Gastroesophageal sphincter (tissue), 4 donors: ENCODE data around the gene FAM83D. TPM values are rescaled to one million over a fixed set of nuclear protein-coding genes. Genes with fewer than 3 reads are reported as not detected.

ENCODE experiments used
- ATAC-seq: fragments of 150-250 bp; one replicate; pipeline ENCODE4 v1.9.1; 2016; ENCODE audit warnings: mild to moderate bottlenecking, moderate library complexity
- H3K27ac ChIP-seq, 4 donors: fragments of 200-600 bp; sonication (generic) in 3 of 4; 1 replicate in 3 of 4; 2 replicates in 1 of 4; pipeline ENCODE4 v1.5.1; 2016 to 2019
- H3K27me3 ChIP-seq: fragments of 200-600 bp; sonication (generic); one replicate; pipeline ENCODE4 v1.5.1; 2019
- H3K36me3 ChIP-seq, 2 donors: fragments of 200-600 bp; sonication (generic); one replicate each; pipeline ENCODE4 v1.5.1; 2019; ENCODE audit warnings: control low read depth in 1 of 2
- H3K4me1 ChIP-seq, 3 donors: fragments of 200-600 bp; sonication (generic); 1 replicate in 2 of 3; 2 replicates in 1 of 3; pipeline ENCODE4 v1.5.1; 2016 to 2019; ENCODE audit warnings: control low read depth in 2 of 3
- H3K4me3 ChIP-seq, 2 donors: fragments of 200-600 bp; sonication (generic); one replicate each; pipeline ENCODE4 v1.5.1; 2019; ENCODE audit warnings: mild to moderate bottlenecking in 1 of 2, moderate library complexity in 1 of 2
- H3K9me3 ChIP-seq, 3 donors: fragments of 200-600 bp; sonication (generic); one replicate each; pipeline ENCODE4 v1.5.1; 2017 to 2019; ENCODE audit warnings: control low read depth in 2 of 3
- EP300 ChIP-seq: sonication (generic); formaldehyde crosslinking; IDR thresholded peaks from one replicate; pipeline ENCODE4 v1.6.1; 2017; ENCODE audit warnings: antibody characterized with exemption, mild to moderate bottlenecking
- POLR2A ChIP-seq, 2 donors: fragments of 450-650 bp; IDR thresholded peaks; one replicate each; pipeline ENCODE4 v1.6.1; 2017; ENCODE audit warnings: antibody characterized with exemption in 2 of 2, mild to moderate bottlenecking in 2 of 2, moderate library complexity in 1 of 2
- POLR2AphosphoS5 ChIP-seq: sonication (generic); formaldehyde crosslinking; IDR thresholded peaks from one replicate; pipeline ENCODE4 v1.6.1; 2017; ENCODE audit warnings: antibody characterized with exemption
- WGBS, 2 donors: methylation state at CpG; one replicate each; pipeline ENCODE4 v1.1.5; 2018; ENCODE audit warnings: low coverage in 1 of 2; 5-methylcytosine and 5-hydroxymethylcytosine counted together
- total RNA-seq, 4 donors: library from RNA; depleted of rRNA; stranded (reverse); fragments of >200 nt; gene quantifications; one replicate each; pipeline ENCODE4 v1.1.0, GENCODE V29; 2016
- TF ChIP-seq, protein P1 (sequence below), 4 experiments: fragments of 200-600 bp in 2 of 4; fragments of 450-650 bp in 2 of 4; sonication (generic) in 1 of 4; IDR thresholded peaks; one replicate each; pipeline ENCODE4 v1.5.1; 2017 to 2019; ENCODE audit warnings: antibody characterized with exemption in 4 of 4, mild to moderate bottlenecking in 2 of 4, moderate library complexity in 2 of 4

FAM83D gene
- total RNA-seq, 4 donors from 2014 or later = 62.7 to 240 (median 158) TPM

DNA sequence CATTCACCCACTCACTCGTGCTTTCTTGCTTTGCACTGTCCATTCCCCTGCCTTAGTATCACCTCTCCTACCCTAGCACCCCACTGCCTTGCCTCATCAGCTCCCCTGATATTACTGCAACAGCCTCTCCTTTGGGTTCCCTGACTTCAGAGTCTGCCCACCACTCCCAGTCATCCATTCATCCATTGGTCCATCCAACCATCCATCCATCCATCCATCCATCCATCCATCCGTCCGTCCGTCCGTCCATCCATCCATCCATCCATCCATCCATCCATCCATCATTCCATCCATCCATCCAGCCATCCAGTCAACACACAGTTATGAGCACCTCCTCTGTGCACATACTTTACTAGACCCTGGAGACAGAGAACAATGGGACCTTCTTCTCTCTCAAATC is 22.9 kb upstream of the FAM83D start:
- H3K9me3 ChIP-seq = peaks cover 0 to 16% (median 0%) of the 10 kb centered on the region in 3 donors
- H3K4me3 ChIP-seq = no peak overlapping the region
- H3K36me3 ChIP-seq = peaks cover 0 to 23% of the 10 kb centered on the region in 2 donors
- TF ChIP-seq POLR2AphosphoS5 (no peak), EP300 (no peak)
- 37 to 50% methylated on average over 4 to 5 of the region's 5 CpGs for WGBS, 2 donors
- H3K27ac ChIP-seq = no peak overlapping the region
- peaks cover 38% of the 10 kb centered on the region for H3K27me3 ChIP-seq
- ATAC-seq = no peak
- H3K4me1 ChIP-seq = no peaks in the 10 kb centered on the region

DNA sequence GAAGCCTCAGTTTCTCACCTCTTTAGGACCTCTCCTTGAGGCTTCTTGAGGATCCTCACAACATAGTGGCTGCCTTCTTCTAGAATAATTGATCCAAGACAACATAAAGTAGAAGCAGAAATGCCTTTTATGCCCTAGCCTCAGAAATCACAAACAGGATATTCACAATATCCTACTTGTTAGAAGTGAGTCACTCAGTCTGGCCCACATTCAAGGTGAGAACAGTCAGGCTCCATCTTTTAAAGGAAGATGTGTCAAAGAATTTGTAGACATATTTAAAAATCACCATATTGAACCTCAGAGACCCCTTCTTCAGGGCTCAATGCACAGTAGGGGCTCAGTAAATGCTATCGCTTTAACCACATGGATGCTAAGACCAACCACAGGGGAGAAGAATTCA is 20.8 kb upstream of the FAM83D start:
- WGBS, 2 donors = 47 to 100% methylated on average over 1 of the region's 1 CpG
- H3K9me3 ChIP-seq = peaks cover 0 to 16% (median 0%) of the 10 kb centered on the region in 3 donors
- no peak overlapping the region for H3K27ac ChIP-seq
- peaks cover 0 to 23% of the 10 kb centered on the region in 2 donors for H3K36me3 ChIP-seq
- H3K4me3 ChIP-seq = no peak overlapping the region
- no peaks in the 10 kb centered on the region for H3K4me1 ChIP-seq
- no peak for ATAC-seq
- TF ChIP-seq POLR2AphosphoS5 (no peak), POLR2A (IDR thresholded peaks at IDR 0.05) (no peak), EP300 (no peak)
- TF ChIP-seq, protein P1, sequence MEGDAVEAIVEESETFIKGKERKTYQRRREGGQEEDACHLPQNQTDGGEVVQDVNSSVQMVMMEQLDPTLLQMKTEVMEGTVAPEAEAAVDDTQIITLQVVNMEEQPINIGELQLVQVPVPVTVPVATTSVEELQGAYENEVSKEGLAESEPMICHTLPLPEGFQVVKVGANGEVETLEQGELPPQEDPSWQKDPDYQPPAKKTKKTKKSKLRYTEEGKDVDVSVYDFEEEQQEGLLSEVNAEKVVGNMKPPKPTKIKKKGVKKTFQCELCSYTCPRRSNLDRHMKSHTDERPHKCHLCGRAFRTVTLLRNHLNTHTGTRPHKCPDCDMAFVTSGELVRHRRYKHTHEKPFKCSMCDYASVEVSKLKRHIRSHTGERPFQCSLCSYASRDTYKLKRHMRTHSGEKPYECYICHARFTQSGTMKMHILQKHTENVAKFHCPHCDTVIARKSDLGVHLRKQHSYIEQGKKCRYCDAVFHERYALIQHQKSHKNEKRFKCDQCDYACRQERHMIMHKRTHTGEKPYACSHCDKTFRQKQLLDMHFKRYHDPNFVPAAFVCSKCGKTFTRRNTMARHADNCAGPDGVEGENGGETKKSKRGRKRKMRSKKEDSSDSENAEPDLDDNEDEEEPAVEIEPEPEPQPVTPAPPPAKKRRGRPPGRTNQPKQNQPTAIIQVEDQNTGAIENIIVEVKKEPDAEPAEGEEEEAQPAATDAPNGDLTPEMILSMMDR (IDR thresholded peaks at IDR 0.05) = no peak
- peaks cover 25% of the 10 kb centered on the region for H3K27me3 ChIP-seq

DNA sequence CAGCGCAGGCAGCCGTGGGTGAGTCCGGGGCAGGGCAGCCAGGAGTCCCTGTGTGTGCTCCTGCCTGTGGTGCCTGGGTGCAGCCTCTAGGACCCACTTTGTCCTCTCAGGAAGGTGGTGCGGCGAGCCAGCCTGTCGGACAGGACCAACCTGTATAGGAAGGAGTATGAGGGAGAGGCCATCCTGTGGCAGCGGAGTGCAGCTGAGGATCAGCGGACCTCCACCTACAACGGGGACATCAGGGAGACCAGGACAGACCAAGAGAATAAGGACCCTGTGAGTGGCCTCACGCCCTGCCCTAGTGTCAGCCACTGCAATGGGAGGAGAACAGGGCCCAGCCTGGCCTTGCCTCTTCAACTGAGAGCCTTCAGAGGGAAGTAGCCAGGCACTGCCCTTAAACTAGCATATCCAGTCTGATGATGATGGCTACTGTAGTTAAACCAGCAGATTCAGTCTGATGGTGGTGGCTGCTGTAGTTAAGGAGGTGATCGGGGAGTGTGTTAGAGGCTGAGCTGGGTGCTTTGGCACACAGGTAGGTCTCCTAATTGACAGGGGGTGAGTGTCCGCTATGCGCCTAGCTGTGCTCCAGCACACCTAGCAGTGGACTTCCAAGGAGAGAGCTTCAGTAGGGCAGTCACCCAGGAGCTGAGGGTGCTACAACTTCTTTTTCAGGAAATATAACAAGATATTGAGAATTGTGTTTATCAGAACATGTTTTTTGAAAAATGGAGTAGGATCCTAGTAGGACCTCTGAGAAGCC is 18.1 kb upstream of the FAM83D start:
- peaks cover 0 to 19% of the 10 kb centered on the region in 2 donors for H3K36me3 ChIP-seq
- no peak for ATAC-seq
- no peak overlapping the region for H3K4me3 ChIP-seq
- H3K27ac ChIP-seq = no peak overlapping the region
- peaks cover 14% of the 10 kb centered on the region for H3K27me3 ChIP-seq
- H3K9me3 ChIP-seq = peaks cover 0 to 16% (median 0%) of the 10 kb centered on the region in 3 donors
- 80 to 94% methylated on average over 1 to 3 of the region's 13 CpGs for WGBS, 2 donors
- no peaks in the 10 kb centered on the region for H3K4me1 ChIP-seq
- TF ChIP-seq POLR2AphosphoS5 = no peak
- TF ChIP-seq POLR2A (IDR thresholded peaks at IDR 0.05) = no peak
- no peak for TF ChIP-seq EP300
- TF ChIP-seq, protein P1 (IDR thresholded peaks at IDR 0.05) = no peak

DNA sequence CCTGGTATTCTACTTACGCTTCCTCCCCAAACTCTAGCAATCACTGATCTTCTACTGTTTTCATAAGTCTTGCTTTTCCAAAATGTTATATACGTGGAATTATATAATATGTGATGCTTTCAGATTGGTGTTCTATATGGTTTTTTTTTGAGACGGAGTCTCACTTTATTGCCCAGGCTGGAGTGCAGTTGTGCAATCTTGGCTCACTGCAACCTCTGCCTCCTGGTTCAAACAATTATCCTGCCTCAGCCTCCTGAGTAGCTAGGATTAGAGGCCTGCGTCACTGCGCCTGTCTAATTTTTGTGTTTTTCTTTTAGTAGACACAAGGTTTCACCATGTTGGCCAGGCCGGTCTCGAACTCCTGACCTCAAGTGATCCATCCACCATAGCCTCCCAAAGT is 10.9 kb upstream of the FAM83D start:
- 88 to 94% methylated on average over 3 to 7 of the region's 7 CpGs for WGBS, 2 donors
- H3K4me3 ChIP-seq = no peak overlapping the region
- H3K9me3 ChIP-seq = no peaks in the 10 kb centered on the region
- TF ChIP-seq, protein P1 (IDR thresholded peaks at IDR 0.05) = no peak
- TF ChIP-seq EP300 (no peak), POLR2AphosphoS5 (no peak), POLR2A (IDR thresholded peaks at IDR 0.05) (no peak)
- peaks cover 18% of the 10 kb centered on the region for H3K27me3 ChIP-seq
- no peaks in the 10 kb centered on the region for H3K4me1 ChIP-seq
- H3K27ac ChIP-seq = no peak overlapping the region
- no peak for ATAC-seq
- H3K36me3 ChIP-seq = no peaks in the 10 kb centered on the region

DNA sequence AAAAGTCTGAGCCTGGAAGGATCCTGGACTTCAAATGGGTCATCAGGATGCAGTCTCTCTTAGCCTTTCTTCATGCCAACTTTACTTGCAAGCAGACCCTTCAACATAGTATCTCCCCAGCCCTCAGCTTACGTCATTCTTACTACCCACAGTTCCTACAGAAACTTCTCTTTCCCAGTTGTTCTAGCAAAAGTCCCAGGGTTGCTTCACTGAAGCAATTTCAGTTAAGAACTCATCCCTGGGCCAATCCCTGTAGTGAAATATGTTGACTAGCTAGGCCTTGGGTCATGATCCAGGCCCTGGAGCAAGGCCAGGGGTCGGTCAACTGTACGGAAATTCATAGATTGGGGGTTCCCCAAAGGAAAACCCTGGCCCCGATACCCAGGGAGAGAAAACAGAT is 8.6 kb upstream of the FAM83D start:
- Histone ChIP-seq H3K4me3 (no peak overlapping the region), H3K27me3 (peaks cover 30% of the 10 kb centered on the region), H3K9me3 (no peaks in the 10 kb centered on the region), H3K36me3 (no peaks in the 10 kb centered on the region), H3K27ac (no peak overlapping the region), H3K4me1 (no peaks in the 10 kb centered on the region)
- no peak for ATAC-seq
- 85 to 94% methylated on average over 3 to 4 of the region's 4 CpGs for WGBS, 2 donors
- TF ChIP-seq EP300 (no peak), POLR2A (IDR thresholded peaks at IDR 0.05) (no peak), POLR2AphosphoS5 (no peak)
- TF ChIP-seq, protein P1 (IDR thresholded peaks at IDR 0.05) = no peak
